ENCODE measurements around the gene LRP3. TPM values are rescaled to one million over a fixed set of nuclear protein-coding genes. Genes with fewer than 3 reads are reported as not detected.

Gene LRP3
- total and polyA plus RNA-seq, 2 donors (not counting 1 experiment from before 2014, with no cell fraction given): 4.0 to 24.4 TPM

DNA sequence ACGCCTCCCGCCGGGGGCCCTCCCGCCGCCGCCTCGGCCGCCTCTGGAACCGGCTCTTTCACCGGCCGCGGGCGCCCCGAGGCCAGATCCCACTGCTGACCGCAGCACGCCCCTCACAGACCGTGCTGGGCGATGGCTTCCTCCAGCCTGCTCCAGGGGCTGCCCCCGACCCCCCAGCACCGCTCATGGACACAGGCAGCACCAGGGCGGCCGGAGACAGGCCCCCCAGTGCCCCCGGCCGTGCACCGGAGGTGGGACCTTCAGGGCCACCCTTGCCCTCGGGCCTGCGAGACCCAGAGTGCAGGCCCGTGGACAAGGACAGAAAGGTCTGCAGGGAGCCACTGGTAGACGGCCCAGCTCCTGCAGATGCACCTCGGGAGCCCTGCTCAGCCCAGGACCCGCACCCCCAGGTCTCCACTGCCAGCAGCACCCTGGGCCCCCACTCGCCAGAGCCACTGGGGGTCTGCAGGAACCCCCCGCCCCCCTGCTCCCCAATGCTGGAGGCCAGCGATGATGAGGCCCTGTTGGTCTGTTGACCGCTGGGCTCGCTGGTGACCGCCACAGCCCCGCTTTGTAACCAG lies 13.0 kb downstream of the LRP3 start:
- no peak overlapping the region for H3K4me2 ChIP-seq (ENCODE audit: extremely low read depth, insufficient read depth, low read length)
- H3K4me1 ChIP-seq (ENCODE audit: control insufficient read depth, extremely low read depth, insufficient read depth, low read length): no peaks in the 10 kb centered on the region
- H3K27me3 ChIP-seq (ENCODE audit: control insufficient read depth, insufficient read depth, low read length): no peaks in the 10 kb centered on the region
- H2AFZ ChIP-seq (ENCODE audit: low read length): no peak overlapping the region
- no peaks in the 10 kb centered on the region for H4K20me1 ChIP-seq (ENCODE audit: control insufficient read depth, extremely low read depth, insufficient read depth, low read length)
- no peak for DNase-seq (ENCODE audit: low read depth in 2 of 2)
- TF ChIP-seq, protein P1, sequence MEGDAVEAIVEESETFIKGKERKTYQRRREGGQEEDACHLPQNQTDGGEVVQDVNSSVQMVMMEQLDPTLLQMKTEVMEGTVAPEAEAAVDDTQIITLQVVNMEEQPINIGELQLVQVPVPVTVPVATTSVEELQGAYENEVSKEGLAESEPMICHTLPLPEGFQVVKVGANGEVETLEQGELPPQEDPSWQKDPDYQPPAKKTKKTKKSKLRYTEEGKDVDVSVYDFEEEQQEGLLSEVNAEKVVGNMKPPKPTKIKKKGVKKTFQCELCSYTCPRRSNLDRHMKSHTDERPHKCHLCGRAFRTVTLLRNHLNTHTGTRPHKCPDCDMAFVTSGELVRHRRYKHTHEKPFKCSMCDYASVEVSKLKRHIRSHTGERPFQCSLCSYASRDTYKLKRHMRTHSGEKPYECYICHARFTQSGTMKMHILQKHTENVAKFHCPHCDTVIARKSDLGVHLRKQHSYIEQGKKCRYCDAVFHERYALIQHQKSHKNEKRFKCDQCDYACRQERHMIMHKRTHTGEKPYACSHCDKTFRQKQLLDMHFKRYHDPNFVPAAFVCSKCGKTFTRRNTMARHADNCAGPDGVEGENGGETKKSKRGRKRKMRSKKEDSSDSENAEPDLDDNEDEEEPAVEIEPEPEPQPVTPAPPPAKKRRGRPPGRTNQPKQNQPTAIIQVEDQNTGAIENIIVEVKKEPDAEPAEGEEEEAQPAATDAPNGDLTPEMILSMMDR (conservative IDR thresholded peaks at IDR 0.05 in 1 of 2, IDR thresholded peaks at IDR 0.05 in 1 of 2; ENCODE audit: low read depth in 1 of 2, low read length in 2 of 2): no peak
- TF ChIP-seq EZH2 (IDR thresholded peaks at IDR 0.05; ENCODE audit: low read length, missing control alignments): no peak
- peaks cover 6% of the 10 kb centered on the region for H3K36me3 ChIP-seq (ENCODE audit: control insufficient read depth, insufficient read depth, low read length)
- H3K9me3 ChIP-seq (ENCODE audit: control insufficient read depth, insufficient read depth, low read depth, low read length): no peaks in the 10 kb centered on the region
- no peak overlapping the region for H3K4me3 ChIP-seq (replicated peaks in 1 of 4; ENCODE audit: control extremely low read depth in 1 of 4, insufficient read depth in 1 of 4, low read depth in 3 of 4, low read length in 4 of 4)
- H3K27ac ChIP-seq (ENCODE audit: insufficient read depth, low read length): no peak overlapping the region
- no peak overlapping the region for H3K9ac ChIP-seq (ENCODE audit: insufficient read depth, low read length)
- H3K79me2 ChIP-seq (ENCODE audit: control insufficient read depth, insufficient read depth, low read length): no peaks in the 10 kb centered on the region

DNA sequence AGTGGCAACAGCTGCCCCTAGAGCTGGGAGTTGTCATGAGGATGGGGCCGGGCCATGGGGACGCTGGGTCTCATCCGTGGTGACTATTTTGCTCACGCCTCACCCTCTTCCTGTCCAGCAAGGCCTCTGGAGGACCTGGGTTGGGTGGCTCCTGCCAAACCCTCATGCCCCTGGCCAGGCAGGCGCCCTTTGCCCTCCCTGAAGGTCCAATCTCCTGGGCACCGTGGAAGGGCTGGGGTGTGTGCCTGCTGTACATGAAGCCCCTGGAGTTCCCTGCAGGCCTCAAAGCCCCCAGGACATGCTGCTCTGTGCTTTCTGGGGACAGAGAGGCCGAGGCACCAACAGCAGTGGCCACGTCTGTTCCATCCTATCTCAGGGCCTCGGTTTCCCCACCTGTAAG lies 13.8 kb downstream of the LRP3 start:
- H3K4me2 ChIP-seq (ENCODE audit: extremely low read depth, insufficient read depth, low read length): no peak overlapping the region
- no peak for TF ChIP-seq EZH2 (IDR thresholded peaks at IDR 0.05; ENCODE audit: low read length, missing control alignments)
- TF ChIP-seq, protein P1 (conservative IDR thresholded peaks at IDR 0.05 in 1 of 2, IDR thresholded peaks at IDR 0.05 in 1 of 2; ENCODE audit: low read depth in 1 of 2, low read length in 2 of 2): no peak
- peaks cover 4% of the 10 kb centered on the region for H3K36me3 ChIP-seq (ENCODE audit: control insufficient read depth, insufficient read depth, low read length)
- no peak overlapping the region for H2AFZ ChIP-seq (ENCODE audit: low read length)
- H4K20me1 ChIP-seq (ENCODE audit: control insufficient read depth, extremely low read depth, insufficient read depth, low read length): no peaks in the 10 kb centered on the region
- H3K27ac ChIP-seq (ENCODE audit: insufficient read depth, low read length): no peak overlapping the region
- no peak overlapping the region for H3K4me3 ChIP-seq (replicated peaks in 1 of 4; ENCODE audit: control extremely low read depth in 1 of 4, insufficient read depth in 1 of 4, low read depth in 3 of 4, low read length in 4 of 4)
- DNase-seq (ENCODE audit: low read depth in 2 of 2): no peak
- no peaks in the 10 kb centered on the region for H3K4me1 ChIP-seq (ENCODE audit: control insufficient read depth, extremely low read depth, insufficient read depth, low read length)
- no peaks in the 10 kb centered on the region for H3K9me3 ChIP-seq (ENCODE audit: control insufficient read depth, insufficient read depth, low read depth, low read length)
- no peaks in the 10 kb centered on the region for H3K79me2 ChIP-seq (ENCODE audit: control insufficient read depth, insufficient read depth, low read length)
- no peaks in the 10 kb centered on the region for H3K27me3 ChIP-seq (ENCODE audit: control insufficient read depth, insufficient read depth, low read length)
- H3K9ac ChIP-seq (ENCODE audit: insufficient read depth, low read length): no peak overlapping the region

DNA sequence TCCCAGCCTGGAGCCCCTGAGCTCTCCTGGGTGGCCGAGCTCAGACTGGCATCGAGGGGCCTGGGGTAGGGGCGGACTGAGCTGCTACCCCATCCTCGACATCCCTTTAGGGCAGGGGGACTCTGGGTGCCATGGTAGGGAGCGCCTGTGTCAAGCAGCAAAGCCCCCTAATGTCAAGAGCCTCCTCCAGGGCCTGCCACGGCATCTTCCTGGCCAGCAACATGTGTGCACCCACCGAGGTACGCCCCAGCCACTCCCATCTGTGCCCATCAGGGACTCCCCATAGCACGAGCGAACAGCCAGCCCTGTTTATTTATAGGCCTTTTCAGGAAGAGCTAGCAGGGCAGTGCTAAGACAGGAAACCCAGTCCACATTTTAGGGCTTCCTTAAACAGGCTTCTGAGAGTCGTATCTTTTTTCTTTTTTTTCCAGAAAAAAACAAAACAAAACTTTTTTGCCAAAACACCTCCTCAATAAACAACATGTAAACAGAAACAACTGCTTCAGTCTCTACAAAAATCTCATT lies 14.3 kb downstream of the LRP3 start:
- Histone ChIP-seq H3K27me3 (ENCODE audit: control insufficient read depth, insufficient read depth, low read length) (no peaks in the 10 kb centered on the region), H4K20me1 (ENCODE audit: control insufficient read depth, extremely low read depth, insufficient read depth, low read length) (no peaks in the 10 kb centered on the region), H3K36me3 (ENCODE audit: control insufficient read depth, insufficient read depth, low read length) (peaks cover 4% of the 10 kb centered on the region), H3K9ac (ENCODE audit: insufficient read depth, low read length) (no peak overlapping the region), H3K4me2 (ENCODE audit: extremely low read depth, insufficient read depth, low read length) (no peak overlapping the region), H3K4me3 (replicated peaks in 1 of 4; ENCODE audit: control extremely low read depth in 1 of 4, insufficient read depth in 1 of 4, low read depth in 3 of 4, low read length in 4 of 4) (no peak overlapping the region), H2AFZ (ENCODE audit: low read length) (no peak overlapping the region), H3K4me1 (ENCODE audit: control insufficient read depth, extremely low read depth, insufficient read depth, low read length) (no peaks in the 10 kb centered on the region), H3K27ac (ENCODE audit: insufficient read depth, low read length) (no peak overlapping the region), H3K79me2 (ENCODE audit: control insufficient read depth, insufficient read depth, low read length) (no peaks in the 10 kb centered on the region), H3K9me3 (ENCODE audit: control insufficient read depth, insufficient read depth, low read depth, low read length) (no peaks in the 10 kb centered on the region)
- no peak for DNase-seq (ENCODE audit: low read depth in 2 of 2)
- TF ChIP-seq, protein P1 (conservative IDR thresholded peaks at IDR 0.05 in 1 of 2, IDR thresholded peaks at IDR 0.05 in 1 of 2; ENCODE audit: low read depth in 1 of 2, low read length in 2 of 2): no peak

Measured in fibroblast of lung (primary cell).